Myocyte (in vitro differentiated cells): Measurements from ENCODE around the gene RAB3B. TPM values are rescaled to one million over a fixed set of nuclear protein-coding genes. Genes with fewer than 3 reads are reported as not detected.
A peak's percentile ranks its signal among the peaks of the same experiment; 100 is the strongest.
"Not testable (repeated sequence)": the region's sequence is repeated elsewhere in the genome, so short reads cannot be mapped to it uniquely, and the experiment has no call there.

Experiments used
- DNase-seq: peaks from one replicate; pipeline ENCODE4 v3.0.0-alpha.2; 2012; ENCODE audit warnings: low read depth
- polyA plus RNA-seq: library from polyadenylated mRNA; unstranded; fragments of >200 nt; gene quantifications from one replicate; pipeline ENCODE4 v1.2.1, GENCODE V29; 2012; ENCODE audit warnings: missing spikeins
- total RNA-seq: library from RNA; depleted of rRNA; stranded (reverse); fragments of >200 nt; gene quantifications from 2 replicates; pipeline ENCODE4 v1.2.3, GENCODE V29; 2014

RAB3B gene, protein sequence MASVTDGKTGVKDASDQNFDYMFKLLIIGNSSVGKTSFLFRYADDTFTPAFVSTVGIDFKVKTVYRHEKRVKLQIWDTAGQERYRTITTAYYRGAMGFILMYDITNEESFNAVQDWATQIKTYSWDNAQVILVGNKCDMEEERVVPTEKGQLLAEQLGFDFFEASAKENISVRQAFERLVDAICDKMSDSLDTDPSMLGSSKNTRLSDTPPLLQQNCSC
- total RNA-seq: 0.78 and 0.88 TPM in 2 replicates
- polyA plus RNA-seq: 5.3 TPM

DNA sequence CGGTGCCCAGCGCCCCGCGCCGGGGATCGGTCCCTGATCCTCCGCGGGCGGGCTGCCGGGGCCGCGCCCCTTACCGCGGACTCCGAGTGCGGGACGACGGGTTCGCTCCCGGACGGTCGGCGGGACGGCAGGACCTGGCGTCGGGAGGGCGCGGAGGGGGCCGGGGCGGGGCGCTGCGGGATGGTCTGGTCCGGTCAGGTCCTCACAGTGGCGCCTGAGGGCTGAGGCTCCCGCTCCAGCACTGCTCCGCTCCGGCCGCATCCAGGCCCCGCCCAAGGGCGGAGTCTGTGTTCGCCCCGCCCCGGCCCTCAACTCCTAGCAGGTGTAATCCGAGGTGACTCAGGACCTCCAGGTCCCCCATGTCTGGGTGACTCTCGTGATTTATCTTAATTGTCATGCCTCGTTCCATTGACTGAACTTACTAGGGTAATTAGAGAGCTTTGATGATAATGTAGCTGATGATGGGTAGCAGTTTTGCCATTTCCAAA lies at the start of gene RAB3B:
Gene RAB3B (minus strand): TSS at position 223 of the 488 bp plus-strand sequence. CDS start 13,583 bp downstream, outside the sequence.
- peak; percentile 62 for DNase-seq

DNA sequence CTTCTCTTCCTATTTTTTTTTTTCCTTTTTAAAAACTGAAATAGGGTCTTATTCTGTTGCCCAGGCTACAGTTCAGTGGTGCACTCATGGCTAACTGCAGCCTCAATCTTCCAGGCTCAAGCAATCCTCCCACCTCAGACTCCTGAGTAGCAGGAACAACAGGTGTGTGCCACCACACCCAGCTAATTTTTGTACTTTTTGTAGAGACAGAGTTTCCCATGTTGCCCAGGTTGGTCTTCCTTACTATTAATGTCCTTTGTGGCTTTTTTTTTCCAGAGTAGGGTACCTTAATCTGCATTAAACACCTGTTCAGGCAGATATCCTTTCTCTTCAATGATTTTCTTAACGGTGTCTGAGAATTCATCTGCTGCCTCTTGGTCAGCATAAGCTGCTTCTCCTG lies 47.4 kb upstream of the RAB3B start:
- no peak for DNase-seq

DNA sequence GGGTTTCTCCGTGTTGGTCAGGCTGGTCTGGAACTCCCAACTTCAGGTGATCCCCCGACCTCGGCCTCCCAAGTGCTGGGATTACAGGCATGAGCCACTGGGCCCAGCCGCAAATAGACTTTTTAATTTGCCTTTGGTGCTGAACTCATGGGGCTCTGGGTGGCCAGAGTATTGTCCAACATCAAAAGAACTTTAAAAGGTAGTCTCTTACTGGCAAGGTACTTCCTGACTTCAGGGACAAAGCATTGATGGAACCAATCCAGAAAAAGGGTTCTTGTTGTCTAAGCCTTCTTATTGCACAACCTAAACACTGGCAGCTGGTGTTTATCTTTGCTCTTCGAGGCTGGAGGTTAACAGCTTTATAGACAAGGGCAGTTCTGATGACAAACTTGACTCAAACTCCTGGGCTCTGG lies 46.9 kb upstream of the RAB3B start:
- no peak for DNase-seq

DNA sequence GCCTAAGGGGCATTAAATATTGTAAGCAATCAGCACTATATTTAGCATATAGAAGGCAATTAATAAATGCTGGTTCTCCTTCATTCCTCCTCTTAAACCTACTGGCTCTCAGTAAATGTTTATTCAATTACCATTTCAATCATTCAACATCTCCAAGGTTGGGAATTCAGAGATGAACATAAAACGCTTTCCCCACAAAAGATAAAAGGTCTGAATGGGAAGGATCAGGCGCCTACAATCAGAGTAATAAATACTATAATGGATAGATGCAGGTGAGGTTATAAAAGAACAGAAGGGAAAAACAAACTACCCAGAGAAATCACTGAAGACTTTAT lies 43.5 kb upstream of the RAB3B start:
- no peak for DNase-seq

DNA sequence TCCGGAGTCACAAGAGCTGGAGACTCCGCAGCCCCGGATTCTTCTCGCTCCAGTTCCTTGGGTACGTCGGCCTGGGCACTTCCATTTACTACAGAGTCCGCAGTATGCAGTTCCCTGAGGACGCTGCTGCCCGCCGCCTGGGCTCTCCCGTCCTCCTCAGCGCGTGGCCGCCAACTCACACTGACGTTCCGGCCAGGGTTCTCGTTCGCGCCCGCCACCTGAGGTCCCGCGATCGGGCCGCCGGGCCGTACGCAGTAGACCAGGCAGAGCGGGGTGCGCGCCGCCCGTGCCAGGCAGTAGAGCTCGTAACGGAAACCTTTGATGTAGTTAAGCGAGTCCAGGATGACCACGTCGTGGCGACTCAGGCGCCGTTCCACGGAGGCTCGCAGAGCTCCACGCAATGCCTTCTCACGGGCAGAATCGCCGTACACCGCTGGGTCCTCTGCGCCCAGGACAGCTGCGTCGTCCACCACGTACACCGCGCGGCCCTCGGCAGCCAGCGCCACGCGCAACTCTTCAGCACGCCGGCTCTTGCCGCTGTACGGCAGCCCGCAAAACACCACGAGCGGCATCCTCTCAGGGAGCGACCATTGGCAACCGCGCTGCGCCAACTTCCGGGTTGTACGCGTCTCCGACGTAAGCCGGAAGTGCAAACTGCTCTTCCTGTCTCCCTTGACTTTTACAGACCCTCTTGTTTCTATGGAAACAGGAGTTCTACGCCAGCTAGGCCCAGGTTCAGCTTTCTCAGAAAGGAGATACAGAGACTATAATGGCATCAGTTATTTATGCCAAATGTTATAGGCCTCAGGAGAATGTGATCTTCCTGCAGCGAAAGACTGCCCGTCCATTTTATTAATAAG lies 42.9 kb upstream of the RAB3B start, which contains the start of gene KTI12:
Gene KTI12 (minus strand): TSS at position 621 of the 860 bp plus-strand sequence. CDS start 49 bp downstream, at position 572.
- DNase-seq: peak; percentile 94

DNA sequence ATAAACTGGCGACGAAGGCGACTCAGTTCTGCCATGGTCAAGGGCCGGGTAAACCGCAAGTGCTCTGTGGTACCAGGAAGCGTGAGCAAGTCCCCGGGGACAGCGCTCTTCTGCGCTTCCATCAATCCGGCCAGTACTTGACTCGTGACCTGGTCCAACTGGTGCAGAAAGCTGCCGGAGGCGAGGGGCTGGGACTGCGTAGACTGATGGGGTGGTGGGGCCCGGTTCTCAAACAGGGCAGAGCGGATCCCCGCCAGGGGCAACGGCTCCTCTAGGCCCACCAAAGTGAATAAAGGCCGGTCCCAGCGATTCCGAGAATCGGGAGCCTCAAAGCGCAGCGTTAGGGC lies 42.3 kb upstream of the RAB3B start:
- peak; percentile 91 for DNase-seq

DNA sequence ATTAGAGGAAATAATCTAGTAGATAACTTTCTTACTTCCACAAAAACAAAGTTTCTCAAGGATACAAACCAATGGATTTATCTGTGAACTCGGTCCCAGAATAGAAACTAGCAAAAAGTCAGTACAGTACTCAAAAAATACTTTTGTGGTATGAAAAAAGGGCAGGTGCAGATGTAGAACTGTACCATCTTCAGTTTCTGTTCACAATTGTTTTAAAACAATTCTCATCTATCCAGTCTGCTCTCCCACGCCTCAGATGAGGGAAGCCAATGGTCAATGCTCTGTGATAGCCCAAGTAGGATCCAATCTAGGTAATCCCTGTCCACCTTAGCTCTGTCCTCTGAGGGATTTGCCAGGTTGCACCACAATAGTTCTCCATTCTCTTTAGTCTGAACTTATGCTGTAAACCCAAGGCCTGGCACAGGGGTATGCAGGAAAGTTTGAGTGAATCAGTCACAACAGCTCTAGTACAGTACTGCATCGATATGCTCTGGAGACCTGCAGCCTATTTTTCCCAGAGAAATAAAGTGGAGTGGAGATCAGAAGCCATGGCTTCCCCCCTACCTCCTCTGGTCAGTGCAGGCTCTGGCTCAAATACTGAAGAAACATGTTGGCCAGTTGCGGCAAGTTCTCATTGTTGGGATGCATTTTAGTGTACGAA lies 41.8 kb upstream of the RAB3B start:
- DNase-seq: no peak

DNA sequence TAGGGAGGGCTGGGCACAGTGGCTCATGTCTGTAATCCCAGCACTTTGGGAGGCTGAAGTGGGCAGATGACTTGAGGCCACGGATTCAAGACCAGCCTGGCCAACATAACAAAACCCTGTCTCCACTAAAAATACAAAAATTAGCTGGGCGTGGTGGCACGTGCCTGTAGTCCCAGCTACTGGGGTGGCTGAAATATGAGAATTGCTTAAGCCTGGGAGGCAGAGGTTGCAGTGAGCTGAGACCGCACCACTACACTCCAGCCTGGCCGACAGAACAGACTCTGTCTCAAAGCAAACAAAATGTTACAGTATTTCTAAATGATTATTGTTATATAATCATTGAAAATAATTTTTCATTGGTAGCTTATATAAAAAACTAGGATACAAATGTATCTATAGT lies 38.3 kb upstream of the RAB3B start:
- DNase-seq: peak; percentile 18

DNA sequence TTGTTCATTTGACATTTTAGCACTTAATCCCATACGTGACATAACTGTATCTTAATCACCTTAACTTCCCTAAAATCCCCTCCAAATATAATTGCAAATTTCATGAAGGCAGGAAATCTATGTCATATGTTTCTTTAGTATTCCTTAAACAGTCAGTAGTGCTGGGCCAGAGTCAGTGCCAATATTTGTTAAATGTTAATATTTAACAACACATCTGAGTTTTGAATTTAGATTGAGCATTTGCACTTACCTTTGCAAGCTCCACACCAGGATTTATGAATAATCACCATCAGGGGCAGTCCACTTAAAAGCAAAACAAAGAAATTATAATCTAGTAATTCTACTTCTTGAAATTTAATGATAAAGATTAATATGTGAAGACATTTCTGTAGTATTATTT lies 37.8 kb upstream of the RAB3B start:
- DNase-seq: no peak

DNA sequence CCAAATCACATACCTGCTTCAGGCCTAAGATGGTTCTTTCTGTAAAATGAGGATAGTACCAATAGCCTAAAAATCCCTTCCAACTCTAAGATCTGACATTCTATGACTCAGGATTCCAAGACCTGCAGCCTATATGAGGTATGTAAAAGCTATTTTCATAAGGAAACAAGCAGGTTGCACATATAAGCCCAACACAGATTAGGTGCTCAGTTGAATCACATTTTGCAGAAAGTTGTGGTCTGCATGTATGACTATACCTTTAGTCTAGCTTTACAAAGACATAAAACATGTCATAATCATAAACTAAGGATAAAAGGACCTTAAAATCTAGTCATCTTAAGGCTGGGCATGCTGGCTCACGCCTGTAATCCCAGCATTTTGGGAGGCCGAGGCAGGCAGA lies 35.8 kb upstream of the RAB3B start:
- no peak for DNase-seq

DNA sequence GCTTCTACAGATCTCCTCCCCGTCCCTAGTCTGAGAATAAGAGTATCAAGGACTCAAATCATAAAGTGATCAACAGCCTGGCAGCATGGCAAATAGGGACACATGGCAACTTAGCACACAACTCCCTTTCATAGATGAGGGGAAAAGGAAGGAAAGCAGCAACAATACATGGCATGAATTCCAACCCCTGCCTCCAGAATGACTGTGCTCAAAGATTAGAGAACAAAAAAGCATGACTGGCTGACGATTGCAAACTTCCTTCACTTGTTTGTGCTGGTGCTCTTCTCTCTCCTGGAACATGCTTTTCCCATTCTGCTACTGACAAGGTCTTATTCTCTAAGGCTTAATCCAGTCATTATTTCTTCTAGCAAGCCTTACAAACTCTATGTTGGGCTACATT lies 31.6 kb upstream of the RAB3B start:
- no peak for DNase-seq

DNA sequence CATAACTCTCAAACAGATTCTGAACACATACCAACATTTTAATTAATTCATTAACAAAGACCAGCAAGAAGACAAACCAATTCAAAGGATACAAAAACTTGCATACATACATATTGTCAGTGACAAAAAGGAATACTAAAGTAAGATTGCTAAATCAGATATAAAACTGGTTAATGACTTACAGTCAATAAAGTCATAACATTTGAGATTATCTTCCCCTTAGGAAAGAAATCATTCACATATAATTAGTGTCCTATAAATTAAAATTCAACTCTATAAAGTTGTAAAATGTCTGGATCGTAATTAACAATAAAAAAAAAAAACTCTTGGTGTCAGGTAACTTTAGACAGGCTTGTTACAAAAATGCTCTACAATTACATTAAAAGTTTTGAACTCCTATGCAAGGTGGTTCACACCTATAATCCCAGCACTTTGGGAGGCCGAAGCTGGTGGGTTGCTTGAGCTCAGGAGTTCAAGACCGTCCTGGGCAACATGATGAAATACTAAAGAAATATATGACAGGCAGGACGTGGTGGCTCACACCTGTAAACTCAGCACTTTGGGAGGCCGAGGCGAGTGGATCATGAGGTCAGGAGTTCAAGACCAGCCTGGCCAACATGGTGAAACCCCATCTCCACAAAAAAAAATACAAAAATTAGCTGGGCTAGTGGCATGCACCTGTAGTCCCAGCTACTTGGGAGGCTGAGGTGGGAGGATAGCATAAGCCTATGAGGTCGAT lies 17.7 kb upstream of the RAB3B start:
- DNase-seq: no peak

DNA sequence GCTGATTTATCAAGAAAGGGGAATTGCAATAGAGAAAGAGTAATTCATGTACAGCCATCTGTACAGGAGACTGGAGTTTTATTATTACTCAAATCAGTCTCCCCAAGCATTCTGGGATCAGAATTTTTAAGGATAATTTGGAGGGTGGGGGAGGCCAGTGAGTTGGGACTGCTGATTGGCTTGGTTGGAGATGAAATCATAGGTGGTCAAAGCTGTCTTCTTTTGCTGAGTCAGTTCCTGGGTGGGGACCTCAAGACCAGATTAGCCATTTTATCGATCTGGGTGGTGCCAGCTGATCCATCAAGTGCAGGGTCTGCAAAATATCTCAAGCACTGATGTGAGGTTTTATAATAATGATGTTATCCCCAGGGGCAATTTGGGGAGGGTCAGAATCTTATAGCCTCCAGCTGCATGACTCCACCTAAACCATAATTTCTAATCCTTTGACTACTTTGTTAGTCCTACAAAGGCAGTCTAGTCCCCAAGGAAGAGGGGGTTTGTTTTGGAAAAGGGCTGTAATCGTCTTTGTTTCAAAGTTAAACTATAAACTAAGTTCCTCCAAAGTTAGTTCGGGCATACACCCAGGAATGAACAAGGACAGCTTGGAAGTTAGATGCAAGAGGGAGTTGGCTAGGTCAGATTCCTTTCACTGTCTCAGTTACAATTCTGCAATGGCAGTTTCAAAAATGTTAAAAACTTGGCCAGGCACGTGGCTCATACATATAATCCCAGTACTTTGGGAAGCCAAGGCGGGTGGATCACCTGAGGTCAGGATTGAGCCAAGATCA lies 16.9 kb upstream of the RAB3B start:
- DNase-seq: no peak

DNA sequence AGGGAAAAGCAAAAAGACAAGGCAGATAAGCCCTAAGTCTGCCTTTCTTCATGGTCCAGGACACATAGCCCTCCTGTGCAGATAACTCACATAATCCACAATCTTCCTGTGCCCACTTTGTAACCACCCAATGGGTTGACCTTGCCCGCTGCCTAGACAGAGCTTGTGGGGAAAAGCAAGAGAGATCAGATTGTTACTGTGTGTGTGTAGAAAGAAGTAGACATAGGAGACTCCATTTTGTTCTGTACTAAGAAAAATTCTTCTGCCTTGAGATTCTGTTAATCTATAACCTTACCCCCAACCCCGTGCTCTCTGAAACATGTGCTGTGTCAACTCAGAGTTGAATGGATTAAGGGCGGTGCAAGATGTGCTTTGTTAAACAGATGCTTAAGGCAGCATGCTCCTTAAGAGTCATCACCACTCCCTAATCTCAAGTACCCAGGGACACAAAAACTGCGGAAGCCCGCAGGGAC lies 15.6 kb upstream of the RAB3B start:
- not testable (repeated sequence) for DNase-seq

DNA sequence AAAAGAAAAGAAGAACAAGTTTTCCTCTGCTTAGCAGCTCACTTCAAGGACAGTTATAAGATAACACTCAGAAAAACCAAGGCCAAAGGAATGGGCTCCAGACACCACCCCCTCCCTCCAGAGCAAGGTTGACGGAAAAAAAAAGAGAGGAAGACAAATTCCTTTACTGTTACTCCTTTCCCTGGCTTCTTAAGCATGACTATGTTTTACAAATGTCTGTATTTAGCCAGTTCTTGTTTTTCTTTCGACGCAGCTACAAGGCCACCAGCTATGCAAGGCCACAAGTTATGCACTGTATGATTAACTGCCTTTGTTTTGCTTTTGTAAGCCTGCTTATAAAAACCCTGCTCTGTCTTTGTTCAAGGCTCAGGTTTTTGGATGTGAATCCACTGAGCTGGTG lies 15.0 kb upstream of the RAB3B start:
- not testable (repeated sequence) for DNase-seq

DNA sequence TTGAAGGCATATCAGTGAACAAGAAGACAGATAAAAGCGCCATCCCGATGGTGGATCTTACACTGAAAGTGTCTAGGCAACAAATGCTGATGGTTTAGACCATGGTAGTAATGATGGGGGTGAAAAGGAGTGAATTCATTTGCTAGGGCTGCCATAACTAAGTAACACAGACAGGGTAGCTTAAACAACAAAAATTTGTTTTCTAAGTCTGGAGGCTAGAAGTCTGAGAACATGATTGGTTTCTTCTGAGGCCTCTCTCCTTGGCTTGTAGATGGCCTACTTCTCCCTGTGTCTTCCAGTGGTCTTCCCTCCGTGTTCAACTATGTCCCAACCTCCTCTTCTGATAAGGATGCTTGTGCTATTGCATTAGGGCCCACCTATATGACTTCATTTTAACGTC lies 13.4 kb upstream of the RAB3B start:
- DNase-seq: no peak

DNA sequence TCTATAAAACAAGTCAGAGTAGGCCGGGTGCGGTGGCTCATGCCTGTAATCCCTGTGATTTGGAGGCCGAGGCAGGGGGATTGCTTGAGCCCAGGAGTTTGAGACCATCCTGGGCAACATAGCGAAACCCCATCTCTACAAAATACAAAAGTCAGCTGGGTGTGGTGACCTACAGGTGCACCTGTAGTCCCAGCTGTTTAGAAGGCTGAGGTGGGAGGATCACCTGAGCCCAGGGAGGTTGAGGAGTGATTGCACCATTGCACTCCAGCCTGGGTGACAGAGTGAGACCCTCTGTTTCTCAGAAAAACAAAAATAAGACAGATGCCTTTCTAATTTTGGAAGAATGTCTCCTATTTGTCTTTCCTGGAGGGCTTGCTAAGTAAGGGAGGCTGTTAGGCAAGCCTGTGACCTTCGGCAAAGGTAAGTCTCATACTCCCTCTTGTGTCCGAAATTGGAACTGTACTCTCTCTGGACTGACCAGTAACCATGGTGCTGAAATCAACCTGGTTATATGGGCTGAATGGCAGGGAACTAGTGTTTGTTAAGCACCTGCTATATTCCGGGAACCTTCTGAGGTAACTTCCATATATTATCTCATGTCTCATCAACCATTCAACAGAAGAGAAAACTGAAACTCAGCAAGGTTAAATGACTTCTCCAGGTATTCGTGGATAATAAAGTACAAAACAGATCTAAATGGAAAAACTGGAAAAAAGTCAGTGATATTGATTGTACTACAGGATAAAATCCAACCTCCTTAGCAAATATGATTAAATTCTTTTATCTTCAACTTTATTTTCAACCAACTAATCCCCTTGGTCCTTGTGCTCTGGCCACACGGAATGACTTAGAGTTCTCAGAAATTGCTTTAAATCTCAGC lies 11.8 kb upstream of the RAB3B start:
- DNase-seq: peak; percentile 88

DNA sequence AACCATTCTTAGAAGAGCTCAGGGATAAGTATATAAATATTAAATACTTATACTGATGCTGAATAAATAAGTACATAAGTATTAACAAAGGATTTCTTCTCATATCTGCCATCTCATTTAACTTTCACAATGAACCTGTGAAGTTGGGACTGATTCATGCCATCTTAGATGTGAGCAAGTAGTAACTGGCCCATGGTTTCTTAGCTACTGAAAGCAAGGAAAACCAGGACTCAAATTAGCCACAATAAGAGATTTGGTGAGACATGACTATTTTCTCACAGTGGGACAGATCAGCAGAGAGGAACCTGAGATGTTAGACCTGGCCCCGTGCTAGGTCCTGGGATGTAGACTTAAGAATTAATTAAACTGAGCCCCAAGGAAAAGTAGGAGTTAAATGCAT lies 8.2 kb upstream of the RAB3B start:
- DNase-seq: no peak

DNA sequence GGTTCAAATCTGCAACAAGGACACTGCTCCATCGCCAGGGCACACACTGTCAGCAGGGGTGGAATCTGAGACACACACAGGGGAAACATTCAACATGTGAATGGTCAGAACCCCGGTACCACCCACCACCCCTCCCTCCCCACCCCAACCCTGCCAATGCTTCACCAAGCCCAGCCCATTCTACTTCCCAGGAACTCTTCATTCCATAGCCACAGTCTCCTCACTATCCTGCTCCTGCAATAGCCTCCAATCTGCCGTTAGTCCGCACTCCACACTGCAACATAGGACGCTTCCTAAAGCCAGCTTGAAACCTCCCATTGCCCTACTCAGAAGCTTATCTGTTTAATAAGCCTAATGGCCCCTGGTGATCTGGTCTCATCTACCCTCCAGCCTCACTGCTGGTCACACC lies 7.5 kb upstream of the RAB3B start:
- no peak for DNase-seq
